ENCODE data around the gene LITAF. TPM values are rescaled to one million over a fixed set of nuclear protein-coding genes. Genes with fewer than 3 reads are reported as not detected.

LITAF gene
- polyA plus RNA-seq, 2 of the 4 experiments (the other 2 are of a cell fraction) = 197 to 227 TPM

DNA sequence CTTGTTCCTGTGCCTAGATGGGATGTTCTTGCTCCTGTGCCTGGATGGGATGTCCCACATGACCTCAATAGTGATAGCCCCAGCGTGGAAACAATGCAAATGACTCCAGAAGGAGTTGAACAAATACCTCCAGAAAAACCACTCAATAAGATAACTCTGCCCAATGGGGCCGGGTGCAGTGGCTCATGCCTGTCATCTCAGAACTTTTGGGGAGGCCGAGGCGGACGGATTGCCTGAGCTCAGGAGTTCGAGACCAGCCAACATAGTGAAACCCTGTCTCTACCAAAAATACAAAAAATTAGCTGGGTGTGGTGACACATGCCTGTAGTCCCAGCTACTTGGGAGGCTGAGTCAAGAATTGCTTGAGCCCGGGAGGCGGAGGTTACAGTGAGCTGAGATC lies 15.2 kb upstream of the LITAF start:
- no peak for DNase-seq (ENCODE audit: low read depth in 1 of 2, low spot score in 1 of 2)
- H3K27ac ChIP-seq = peak overlapping the region in 1 of 2 experiments; percentile 60; a peak in 3 of 6 replicates

DNA sequence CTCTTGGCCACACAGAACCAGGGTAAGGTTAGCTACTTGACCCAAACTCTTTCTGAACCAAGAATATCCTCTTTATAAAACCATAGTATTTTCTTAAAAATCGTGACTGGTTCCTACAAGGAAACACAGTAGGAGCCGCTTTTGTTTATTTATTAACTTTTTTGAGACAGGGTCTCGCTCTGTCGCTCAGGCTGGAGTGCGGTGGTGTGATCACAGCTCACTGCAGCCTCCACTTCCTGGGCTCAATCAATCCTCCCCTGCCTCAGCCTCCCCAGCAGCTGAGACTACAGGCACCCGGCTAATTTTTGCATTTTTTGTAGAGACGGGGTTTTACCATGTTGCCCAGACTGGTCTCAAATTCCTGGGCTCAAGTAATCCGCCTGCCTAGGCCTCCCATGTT lies 14.7 kb upstream of the LITAF start:
- Histone ChIP-seq H3K4me3 (no peak overlapping the region), H3K27ac (peak overlapping the region in 1 of 2 experiments; percentile 82; a peak in 3 of 6 replicates), H3K9me3 (no peaks in the 10 kb centered on the region), H3K4me1 (peaks cover 22% of the 10 kb centered on the region), H3K4me2 (no peak overlapping the region)
- ATAC-seq (no peak), FAIRE-seq (no peak), DNase-seq (ENCODE audit: low read depth in 1 of 2, low spot score in 1 of 2) (no peak)
- POLR2A ChIA-PET = no interaction called here
- no peak for TF ChIP-seq RCOR1 (IDR thresholded peaks at IDR 0.05; ENCODE audit: low read depth, low read length)
- TF ChIP-seq NFE2L2 (conservative IDR thresholded peaks at IDR 0.05; ENCODE audit: low read length) = no peak
- TF ChIP-seq ATOH8 (CRISPR knock-in tag; IDR thresholded peaks at IDR 0.05; ENCODE audit: low read depth) = no peak
- TF ChIP-seq, protein P1, sequence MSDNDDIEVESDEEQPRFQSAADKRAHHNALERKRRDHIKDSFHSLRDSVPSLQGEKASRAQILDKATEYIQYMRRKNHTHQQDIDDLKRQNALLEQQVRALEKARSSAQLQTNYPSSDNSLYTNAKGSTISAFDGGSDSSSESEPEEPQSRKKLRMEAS (IDR thresholded peaks at IDR 0.05) = no peak
- no peak for TF ChIP-seq PBX3 (IDR thresholded peaks at IDR 0.05)
- TF ChIP-seq, protein P2, sequence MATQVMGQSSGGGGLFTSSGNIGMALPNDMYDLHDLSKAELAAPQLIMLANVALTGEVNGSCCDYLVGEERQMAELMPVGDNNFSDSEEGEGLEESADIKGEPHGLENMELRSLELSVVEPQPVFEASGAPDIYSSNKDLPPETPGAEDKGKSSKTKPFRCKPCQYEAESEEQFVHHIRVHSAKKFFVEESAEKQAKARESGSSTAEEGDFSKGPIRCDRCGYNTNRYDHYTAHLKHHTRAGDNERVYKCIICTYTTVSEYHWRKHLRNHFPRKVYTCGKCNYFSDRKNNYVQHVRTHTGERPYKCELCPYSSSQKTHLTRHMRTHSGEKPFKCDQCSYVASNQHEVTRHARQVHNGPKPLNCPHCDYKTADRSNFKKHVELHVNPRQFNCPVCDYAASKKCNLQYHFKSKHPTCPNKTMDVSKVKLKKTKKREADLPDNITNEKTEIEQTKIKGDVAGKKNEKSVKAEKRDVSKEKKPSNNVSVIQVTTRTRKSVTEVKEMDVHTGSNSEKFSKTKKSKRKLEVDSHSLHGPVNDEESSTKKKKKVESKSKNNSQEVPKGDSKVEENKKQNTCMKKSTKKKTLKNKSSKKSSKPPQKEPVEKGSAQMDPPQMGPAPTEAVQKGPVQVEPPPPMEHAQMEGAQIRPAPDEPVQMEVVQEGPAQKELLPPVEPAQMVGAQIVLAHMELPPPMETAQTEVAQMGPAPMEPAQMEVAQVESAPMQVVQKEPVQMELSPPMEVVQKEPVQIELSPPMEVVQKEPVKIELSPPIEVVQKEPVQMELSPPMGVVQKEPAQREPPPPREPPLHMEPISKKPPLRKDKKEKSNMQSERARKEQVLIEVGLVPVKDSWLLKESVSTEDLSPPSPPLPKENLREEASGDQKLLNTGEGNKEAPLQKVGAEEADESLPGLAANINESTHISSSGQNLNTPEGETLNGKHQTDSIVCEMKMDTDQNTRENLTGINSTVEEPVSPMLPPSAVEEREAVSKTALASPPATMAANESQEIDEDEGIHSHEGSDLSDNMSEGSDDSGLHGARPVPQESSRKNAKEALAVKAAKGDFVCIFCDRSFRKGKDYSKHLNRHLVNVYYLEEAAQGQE (IDR thresholded peaks at IDR 0.05) = no peak
- TF ChIP-seq KDM1A (IDR thresholded peaks at IDR 0.05; ENCODE audit: low read depth) = no peak
- TF ChIP-seq, protein P3, sequence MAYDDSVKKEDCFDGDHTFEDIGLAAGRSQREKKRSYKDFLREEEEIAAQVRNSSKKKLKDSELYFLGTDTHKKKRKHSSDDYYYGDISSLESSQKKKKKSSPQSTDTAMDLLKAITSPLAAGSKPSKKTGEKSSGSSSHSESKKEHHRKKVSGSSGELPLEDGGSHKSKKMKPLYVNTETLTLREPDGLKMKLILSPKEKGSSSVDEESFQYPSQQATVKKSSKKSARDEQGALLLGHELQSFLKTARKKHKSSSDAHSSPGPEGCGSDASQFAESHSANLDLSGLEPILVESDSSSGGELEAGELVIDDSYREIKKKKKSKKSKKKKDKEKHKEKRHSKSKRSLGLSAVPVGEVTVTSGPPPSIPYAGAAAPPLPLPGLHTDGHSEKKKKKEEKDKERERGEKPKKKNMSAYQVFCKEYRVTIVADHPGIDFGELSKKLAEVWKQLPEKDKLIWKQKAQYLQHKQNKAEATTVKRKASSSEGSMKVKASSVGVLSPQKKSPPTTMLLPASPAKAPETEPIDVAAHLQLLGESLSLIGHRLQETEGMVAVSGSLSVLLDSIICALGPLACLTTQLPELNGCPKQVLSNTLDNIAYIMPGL (CRISPR knock-in tag; IDR thresholded peaks at IDR 0.05; ENCODE audit: borderline replicate concordance) = no peak
- TF ChIP-seq, protein P4, sequence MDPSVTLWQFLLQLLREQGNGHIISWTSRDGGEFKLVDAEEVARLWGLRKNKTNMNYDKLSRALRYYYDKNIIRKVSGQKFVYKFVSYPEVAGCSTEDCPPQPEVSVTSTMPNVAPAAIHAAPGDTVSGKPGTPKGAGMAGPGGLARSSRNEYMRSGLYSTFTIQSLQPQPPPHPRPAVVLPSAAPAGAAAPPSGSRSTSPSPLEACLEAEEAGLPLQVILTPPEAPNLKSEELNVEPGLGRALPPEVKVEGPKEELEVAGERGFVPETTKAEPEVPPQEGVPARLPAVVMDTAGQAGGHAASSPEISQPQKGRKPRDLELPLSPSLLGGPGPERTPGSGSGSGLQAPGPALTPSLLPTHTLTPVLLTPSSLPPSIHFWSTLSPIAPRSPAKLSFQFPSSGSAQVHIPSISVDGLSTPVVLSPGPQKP (IDR thresholded peaks at IDR 0.05; ENCODE audit: low read depth, low read length) = no peak
- no peak for TF ChIP-seq BHLHE40 (IDR thresholded peaks at IDR 0.05; ENCODE audit: low read depth, low read length)
- TF ChIP-seq ZFP36 (IDR thresholded peaks at IDR 0.05; ENCODE audit: borderline replicate concordance, partially characterized antibody) = no peak
- TF ChIP-seq SREBF2 (IDR thresholded peaks at IDR 0.05) = no peak
- no peak for TF ChIP-seq JUNB (IDR thresholded peaks at IDR 0.05)
- 80% methylated on average over 8 of the region's 8 CpGs for WGBS (ENCODE audit: missing lambda C conversion rate)
- CTCF ChIA-PET = interaction anchor here (1.1 kb wide), 1 partner anchor 212 kb away, joined by 3 read pairs; no protein-coding TSS in a partner anchor

More for the DNA sequence above, 15.2 kb upstream of the LITAF start:
- no peak for ATAC-seq
- WGBS (ENCODE audit: missing lambda C conversion rate) = 88% methylated on average over 8 of the region's 8 CpGs
- no peak for FAIRE-seq
- Histone ChIP-seq H3K4me1 (peaks cover 17% of the 10 kb centered on the region), H3K4me3 (no peak overlapping the region), H3K4me2 (no peak overlapping the region), H3K9me3 (no peaks in the 10 kb centered on the region)
- ChIA-PET CTCF (no interaction called here), POLR2A (no interaction called here)
- no peak for TF ChIP-seq FOSB (CRISPR knock-in tag; IDR thresholded peaks at IDR 0.05)
- no peak for TF ChIP-seq EP300 (IDR thresholded peaks at IDR 0.05)
- no peak for TF ChIP-seq CBX8 (IDR thresholded peaks at IDR 0.05)
- no peak for TF ChIP-seq JUN (IDR thresholded peaks at IDR 0.05)
- TF ChIP-seq RNF2 (IDR thresholded peaks at IDR 0.05; ENCODE audit: borderline replicate concordance, low read depth) = no peak
- TF ChIP-seq, protein P5, sequence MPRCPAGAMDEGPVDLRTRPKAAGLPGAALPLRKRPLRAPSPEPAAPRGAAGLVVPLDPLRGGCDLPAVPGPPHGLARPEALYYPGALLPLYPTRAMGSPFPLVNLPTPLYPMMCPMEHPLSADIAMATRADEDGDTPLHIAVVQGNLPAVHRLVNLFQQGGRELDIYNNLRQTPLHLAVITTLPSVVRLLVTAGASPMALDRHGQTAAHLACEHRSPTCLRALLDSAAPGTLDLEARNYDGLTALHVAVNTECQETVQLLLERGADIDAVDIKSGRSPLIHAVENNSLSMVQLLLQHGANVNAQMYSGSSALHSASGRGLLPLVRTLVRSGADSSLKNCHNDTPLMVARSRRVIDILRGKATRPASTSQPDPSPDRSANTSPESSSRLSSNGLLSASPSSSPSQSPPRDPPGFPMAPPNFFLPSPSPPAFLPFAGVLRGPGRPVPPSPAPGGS (IDR thresholded peaks at IDR 0.05) = no peak
- TF ChIP-seq CTCF (IDR thresholded peaks at IDR 0.05) = no peak
- TF ChIP-seq USF2 (IDR thresholded peaks at IDR 0.05) = no peak
- no peak for TF ChIP-seq ZC3H11A (IDR thresholded peaks at IDR 0.05)
- no peak for TF ChIP-seq POLR2A (IDR thresholded peaks at IDR 0.05; ENCODE audit: low read length)

Data from A549 (cell line).